Measurements from ENCODE around the gene ECPAS.
"Not testable (repeated sequence)": the region's sequence is repeated elsewhere in the genome, so short reads cannot be mapped to it uniquely, and the experiment has no call there.

Gene ECPAS

DNA sequence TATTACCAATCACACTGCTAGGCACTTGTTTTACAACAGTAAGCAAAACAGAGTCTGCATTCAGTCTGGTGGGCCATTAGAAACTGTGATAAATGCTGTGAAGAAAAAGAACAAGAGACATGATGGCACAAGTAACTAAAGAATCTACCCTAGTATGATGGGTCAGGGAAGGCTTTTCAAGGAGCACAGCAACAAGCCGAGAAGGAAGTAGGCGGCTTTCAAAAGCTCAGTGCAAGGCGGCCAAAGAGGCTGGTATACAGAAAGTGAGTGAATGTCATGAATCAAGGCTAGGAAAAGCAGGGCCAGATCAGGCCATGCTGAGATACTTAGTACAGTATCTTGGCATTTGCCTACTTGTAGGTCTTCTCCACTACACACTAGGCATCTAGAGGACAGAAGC lies 76.4 kb downstream of the ECPAS start:
- DNase-seq, result no peak

DNA sequence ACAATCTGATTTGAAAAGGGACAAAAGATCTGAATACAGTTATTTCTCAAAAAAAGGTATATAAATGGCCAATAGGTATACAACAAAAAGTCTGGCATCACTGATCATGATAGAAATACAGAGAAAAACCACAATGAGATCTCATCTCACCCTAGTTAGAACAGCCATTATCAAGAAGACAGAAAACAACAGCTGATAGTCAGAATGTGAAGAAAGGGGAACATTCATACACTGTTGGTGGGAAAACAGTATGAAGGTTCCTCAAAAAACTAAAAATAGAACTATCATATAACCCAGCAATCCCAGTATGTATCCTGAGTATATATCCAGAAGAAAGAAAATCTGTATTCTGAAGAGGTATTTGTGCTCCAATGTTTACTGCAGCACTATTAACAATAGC lies 78.5 kb downstream of the ECPAS start:
- no peak for DNase-seq

DNA sequence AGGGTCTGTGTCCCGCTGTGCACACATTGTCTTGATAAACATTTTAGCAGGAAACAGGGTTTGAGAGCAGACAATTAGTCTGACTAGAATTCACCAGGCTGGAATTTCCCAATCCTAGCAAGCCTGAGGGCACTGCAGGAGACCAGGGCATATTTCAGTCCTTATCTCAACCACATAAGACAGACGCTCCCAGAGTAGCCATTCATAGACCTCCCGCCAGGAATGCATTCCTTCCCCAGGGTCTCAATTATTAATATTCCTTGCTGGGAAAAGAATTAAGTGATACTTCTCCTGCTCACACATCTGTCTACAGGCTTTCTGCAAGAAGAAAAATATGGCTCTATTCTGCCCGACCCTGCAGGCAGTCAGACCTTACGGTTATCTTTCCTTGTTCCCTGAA lies 82.7 kb downstream of the ECPAS start:
- DNase-seq, result not testable (repeated sequence)

GRCh38 chr9:111400564-111400898 lies 83.7 kb downstream of the ECPAS start:
- DNase-seq, result no peak

GRCh38 chr9:111399772-111400563 lies 84.2 kb downstream of the ECPAS start:
- DNase-seq, result no peak

GRCh38 chr9:111399211-111399739 lies 84.9 kb downstream of the ECPAS start:
- no peak for DNase-seq

DNA sequence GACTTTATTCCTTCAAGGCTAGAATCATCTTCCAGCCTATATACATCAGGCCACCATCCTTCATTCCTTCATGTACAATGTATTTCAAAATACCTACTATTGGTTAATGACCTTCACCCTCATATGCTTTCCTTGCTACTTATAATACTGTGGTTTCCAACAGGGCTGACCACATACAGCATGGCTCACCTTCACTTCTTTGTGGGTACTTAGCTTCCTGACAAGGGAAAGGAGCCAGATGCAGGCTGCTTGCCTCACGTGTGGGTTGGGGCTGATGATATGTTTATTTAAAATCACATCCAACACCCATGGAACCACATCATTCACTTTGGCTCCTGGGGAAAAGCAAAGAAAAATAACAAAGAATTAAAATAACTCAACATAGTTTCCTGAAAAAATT lies 90.2 kb downstream of the ECPAS start:
- no peak for DNase-seq

DNA sequence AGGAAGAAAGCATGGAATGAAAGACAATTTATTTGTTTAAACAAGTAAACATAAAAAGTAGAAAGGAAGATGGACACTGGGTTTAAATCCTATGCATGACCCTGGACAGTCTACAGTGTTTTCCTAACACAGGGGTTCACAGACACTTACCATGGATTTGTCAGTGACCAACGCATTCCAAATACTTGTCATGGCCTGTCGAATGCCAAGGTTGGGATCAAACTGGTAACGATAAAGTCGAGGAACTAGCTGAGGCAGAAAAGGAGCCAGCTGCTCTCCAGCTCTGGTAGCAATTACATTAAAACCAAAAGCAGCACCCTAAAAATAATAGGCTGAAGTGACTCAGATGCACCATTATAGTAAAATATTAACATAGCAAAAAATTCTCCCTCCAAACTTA lies 94.8 kb downstream of the ECPAS start:
- no peak for DNase-seq

DNA sequence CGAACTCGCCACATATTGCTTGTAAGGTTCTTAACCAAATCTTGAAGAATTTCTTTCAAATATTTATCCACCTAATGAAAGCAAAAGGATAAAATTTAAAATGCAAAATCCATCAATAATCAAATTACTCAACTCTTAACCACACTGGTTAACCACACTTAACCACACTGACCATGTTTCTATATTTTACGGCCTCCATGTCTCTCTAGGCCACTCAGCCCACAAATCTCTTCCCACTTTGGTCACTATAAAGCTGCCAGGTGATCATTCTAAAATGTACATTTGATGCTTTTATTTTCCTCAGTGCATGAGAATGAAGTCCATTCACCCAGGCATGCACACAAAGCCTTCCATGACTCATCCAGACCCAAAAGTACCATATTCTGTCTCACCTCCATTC lies 97.8 kb downstream of the ECPAS start:
- no peak for DNase-seq

DNA sequence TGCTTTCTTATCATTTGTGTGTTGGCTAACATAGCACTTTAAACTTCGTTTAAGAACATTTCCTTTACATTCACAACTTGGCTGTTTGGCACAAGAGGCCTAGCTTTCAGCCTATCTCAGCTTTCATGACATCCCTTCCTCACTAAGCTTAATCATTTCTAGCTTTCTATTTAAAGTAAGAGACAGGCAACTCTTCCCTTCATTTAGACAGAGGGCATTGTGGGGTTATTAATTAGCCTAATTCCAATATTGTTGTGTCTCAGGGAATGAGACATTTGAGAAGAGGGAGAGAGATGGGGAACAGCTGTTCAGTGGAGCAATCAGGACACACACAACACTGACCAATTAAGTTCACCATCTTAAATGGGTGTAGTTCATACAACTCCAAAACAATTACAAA lies 103.2 kb downstream of the ECPAS start:
- no peak for DNase-seq

DNA sequence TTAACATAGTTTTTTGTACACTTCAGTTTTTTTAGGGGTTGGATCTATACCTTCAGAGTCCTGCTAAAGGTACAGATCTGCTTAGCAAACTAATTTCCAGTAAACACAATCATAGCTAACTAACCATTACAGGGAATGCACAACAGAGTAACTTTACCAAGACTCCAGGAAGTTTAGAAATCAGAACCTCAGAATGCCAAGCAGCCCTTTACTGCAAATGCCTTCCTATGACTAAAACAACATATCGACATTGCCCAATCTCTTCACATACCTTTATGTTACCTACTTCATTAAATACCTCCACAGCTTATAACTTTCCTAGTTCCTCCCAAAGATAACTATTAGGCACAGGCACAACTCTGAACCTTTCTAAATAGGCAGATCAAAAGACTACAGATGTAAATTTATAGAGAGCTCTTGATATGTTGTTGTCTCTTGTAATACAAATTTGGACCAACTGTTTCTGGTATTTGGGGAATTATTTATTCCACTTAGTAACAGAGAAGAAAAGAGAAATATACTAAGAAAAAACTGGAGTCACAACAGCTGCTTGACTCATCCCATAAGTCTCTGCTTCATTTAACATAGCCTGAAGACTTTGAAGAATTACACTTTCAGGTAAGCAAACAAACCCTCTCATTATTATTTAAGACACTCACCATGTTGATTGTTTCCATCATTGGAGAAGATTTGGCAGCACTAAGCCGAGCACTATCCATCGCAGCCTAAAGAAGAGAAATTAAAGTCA lies 108.2 kb downstream of the ECPAS start:
- no peak for DNase-seq

DNA sequence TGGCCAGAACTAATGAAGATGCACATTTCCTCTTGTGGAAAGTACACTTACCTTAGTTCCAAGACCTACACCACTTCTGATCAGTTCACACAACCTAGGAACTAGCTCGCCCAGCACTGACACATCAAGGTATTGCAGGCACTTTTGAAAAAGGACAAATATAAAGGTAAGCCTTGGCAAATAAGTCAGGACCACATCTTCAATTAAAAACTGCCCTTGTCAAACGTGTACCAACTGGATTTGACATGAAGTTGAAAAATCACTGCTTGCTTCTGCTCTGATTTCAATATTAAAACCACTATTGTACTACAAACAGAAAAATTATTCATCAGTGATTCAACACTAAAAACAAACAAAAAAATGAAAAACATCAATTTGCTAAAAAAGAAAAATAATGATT lies 109.1 kb downstream of the ECPAS start:
- DNase-seq, result no peak

- DNase-seq, result no peak
These were observed 111.9 kb downstream of the ECPAS start for GRCh38 chr9:111372297-111372696.

GRCh38 chr9:111366978-111367377 lies 117.2 kb downstream of the ECPAS start:
- no peak for DNase-seq

DNA sequence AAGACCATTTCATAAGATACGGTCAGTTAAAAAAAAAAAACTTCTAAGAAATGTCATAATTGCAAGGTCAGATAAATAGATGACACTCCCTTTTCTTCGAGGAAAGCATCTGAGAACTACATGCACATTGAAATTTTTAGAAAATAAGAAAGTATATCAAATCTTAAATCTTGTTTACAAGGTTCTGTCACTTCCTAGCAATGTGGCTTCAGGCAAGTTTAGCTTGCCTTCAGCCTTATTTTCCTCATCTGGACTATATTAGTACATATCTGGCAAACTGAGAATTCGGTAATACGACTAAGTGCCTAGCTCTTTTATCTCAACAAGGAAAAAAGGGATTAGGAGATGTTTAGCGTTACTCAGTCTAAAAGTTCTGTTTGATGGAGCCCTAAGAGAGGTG lies 121.7 kb downstream of the ECPAS start:
- no peak for DNase-seq

GRCh38 chr9:111360881-111361280 lies 123.3 kb downstream of the ECPAS start:
- DNase-seq, result no peak

- DNase-seq, result no peak
These were observed 127.5 kb downstream of the ECPAS start for GRCh38 chr9:111356481-111357244.

GRCh38 chr9:111352545-111352944 lies 131.6 kb downstream of the ECPAS start:
- DNase-seq, result no peak

DNA sequence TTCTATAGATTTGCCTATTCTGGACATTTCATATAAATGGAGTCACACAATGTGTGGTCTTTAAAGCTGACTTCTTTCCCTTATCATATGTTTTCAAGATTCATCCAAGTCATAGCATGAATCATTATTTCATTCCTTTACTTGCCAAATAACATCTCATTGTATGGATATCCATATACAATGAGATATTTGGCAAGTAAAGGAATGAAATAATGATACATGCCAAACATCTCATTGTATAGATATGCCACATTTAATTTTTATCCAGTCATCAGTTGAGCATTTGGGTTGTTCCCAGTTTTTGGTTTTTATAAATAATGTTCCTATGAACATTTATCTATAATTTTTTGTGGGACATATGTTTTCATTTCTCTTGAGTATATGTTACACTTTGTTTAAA lies 133.6 kb downstream of the ECPAS start:
- DNase-seq, result no peak

DNA sequence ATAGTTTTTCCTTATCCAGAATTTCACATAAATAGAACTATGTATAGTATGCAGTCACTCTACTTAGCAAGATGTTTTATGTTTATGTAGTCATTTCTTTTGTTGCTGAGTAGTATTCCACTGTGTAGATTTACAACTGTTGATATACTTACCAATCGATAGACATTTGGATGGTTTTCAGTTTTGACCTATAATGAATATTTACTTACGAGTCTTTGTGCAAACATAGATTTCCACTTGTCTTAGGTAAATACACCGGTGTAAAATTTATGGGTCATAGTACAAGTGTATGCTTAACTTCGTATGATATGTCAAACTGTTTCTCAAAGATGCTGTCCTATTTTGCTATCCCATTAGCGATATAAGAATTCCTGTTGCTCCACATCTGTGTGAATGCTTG lies 134.4 kb downstream of the ECPAS start:
- no peak for DNase-seq

DNA sequence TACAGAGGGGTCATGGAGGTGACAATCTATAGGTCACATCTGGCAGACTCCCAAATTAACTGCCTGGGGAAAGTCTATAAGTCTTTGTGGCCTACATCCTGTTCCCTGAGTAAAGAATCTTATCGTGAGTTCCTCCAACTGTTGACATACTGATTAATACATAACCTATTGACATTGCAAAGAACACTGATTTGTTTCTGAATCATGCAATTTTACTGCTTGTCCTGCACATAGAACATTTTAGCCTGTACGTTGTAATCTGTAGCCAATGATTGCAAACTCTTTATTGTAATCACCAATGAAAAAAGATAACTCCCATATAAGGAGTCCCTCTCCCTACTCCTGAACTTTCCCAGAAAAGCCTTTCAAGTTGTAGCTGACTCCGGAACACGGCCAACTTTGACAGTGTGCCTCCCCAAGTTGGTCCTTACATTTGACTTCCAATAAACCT lies 135.3 kb downstream of the ECPAS start:
- DNase-seq, result no peak

- not testable (repeated sequence) for DNase-seq
These were observed 149.8 kb downstream of the ECPAS start for GRCh38 chr9:111334318-111334863.

DNA sequence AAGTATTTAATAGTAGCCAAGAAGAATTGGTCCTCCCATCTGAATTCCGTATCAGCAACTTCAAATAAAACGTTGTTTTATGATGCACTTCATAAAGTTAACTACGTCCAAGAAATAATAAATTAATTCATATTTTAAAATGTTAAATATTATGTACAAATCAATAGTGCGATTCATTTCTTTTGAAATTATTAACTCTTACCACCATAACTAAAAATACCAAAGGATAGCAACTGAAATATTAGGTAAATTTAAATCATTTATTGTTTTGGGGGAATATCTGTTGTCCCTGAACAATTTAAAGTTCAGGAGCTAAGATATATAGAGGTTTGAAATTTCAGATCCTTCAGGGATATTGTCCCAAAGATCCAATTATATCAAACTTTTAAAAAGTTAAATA lies 154.1 kb downstream of the ECPAS start, which contains the start of gene OR2K2:
TSS of gene OR2K2 (minus strand) at position 101 of the 400 bp plus-strand sequence. CDS start 1,791 bp downstream, outside the sequence.
- no peak for DNase-seq
